DOHH2 (cell line): ENCODE results near the gene CST3.

ENCODE experiments used
- CTCF ChIP-seq: fragments of 200-600 bp; sonication (generic); IDR thresholded peaks from one replicate; pipeline ENCODE4 v1.5.1; 2014; ENCODE audit warnings: antibody characterized with exemption, mild to moderate bottlenecking, low read depth, low read length; ENCODE audit not compliant: poor library complexity, severe bottlenecking
- EZH2phosphoT487 ChIP-seq: fragments of 200-600 bp; sonication (generic); IDR thresholded peaks from 2 replicates; pipeline ENCODE4 v1.6.1; 2017; ENCODE audit warnings: borderline replicate concordance, mild to moderate bottlenecking, antibody characterized with exemption, low read length, moderate library complexity, mixed read lengths

- no peak for TF ChIP-seq CTCF
- no peak for TF ChIP-seq EZH2phosphoT487
Measured at GRCh38 chr20:23654717-23655116, 17.0 kb upstream of the CST3 start.
